SU-DHL-6 (cell line): ENCODE measurements around the gene ARR3.

Experiments
- H2AFZ ChIP-seq: fragments of 200-600 bp; sonication (generic); 2 replicates; pipeline ENCODE4 v1.6.1; 2014; ENCODE audit warnings: low read depth, mild to moderate bottlenecking, moderate library complexity, mixed read lengths, antibody characterized with exemption, low read length; ENCODE audit not compliant: severe bottlenecking
- H3F3A ChIP-seq: fragments of 200-600 bp; shearing (Covaris generic); 2 replicates; pipeline ENCODE4 v1.6.0; 2016; ENCODE audit warnings: antibody characterized with exemption, mild to moderate bottlenecking; ENCODE audit not compliant: insufficient read depth
- H3K27ac ChIP-seq: fragments of 200-600 bp; sonication (generic); 2 replicates; pipeline ENCODE4 v1.5.1; 2016; ENCODE audit warnings: low read depth, mild to moderate bottlenecking, low read length, moderate library complexity, mixed read lengths
- H3K27me3 ChIP-seq: fragments of 200-600 bp; sonication (generic), shearing (Covaris generic); 2 replicates; pipeline ENCODE4 v1.6.0; 2014; ENCODE audit warnings: mild to moderate bottlenecking, low read length
- H3K36me3 ChIP-seq: fragments of 200-600 bp; sonication (generic); 2 replicates; pipeline ENCODE4 v1.6.1; 2014; ENCODE audit warnings: mild to moderate bottlenecking, low read length, mixed read lengths
- H3K4me2 ChIP-seq: fragments of 300-600, 200-600 bp; shearing (Covaris generic), sonication (generic); 2 replicates; pipeline ENCODE4 v1.6.0; 2014; ENCODE audit warnings: low read length, low read depth, mild to moderate bottlenecking; ENCODE audit not compliant: poor library complexity, severe bottlenecking
- H3K4me3 ChIP-seq: fragments of 200-600 bp; sonication (generic); 2 replicates; pipeline ENCODE4 v1.5.1; 2014; ENCODE audit warnings: antibody characterized with exemption, low read length, mild to moderate bottlenecking, mixed read lengths; ENCODE audit not compliant: insufficient read depth, poor library complexity, severe bottlenecking
- H3K79me2 ChIP-seq: fragments of 200-600 bp; sonication (generic); 2 replicates; pipeline ENCODE4 v1.6.1; 2014; ENCODE audit warnings: mild to moderate bottlenecking, low read length, moderate library complexity; ENCODE audit not compliant: insufficient read depth
- H3K9ac ChIP-seq: fragments of 200-600 bp; sonication (generic); 2 replicates; pipeline ENCODE4 v1.7.0; 2014; ENCODE audit warnings: mild to moderate bottlenecking, low read length
- H3K9me2 ChIP-seq: fragments of 200-600 bp; sonication (generic); replicated peaks from 2 replicates; pipeline ENCODE4 v1.6.1; 2014; ENCODE audit warnings: low read length; ENCODE audit not compliant: insufficient read depth
- H3K9me3 ChIP-seq: fragments of 200-600 bp; sonication (generic); 2 replicates; pipeline ENCODE4 v1.6.1; 2014; ENCODE audit warnings: low read length, mixed read lengths; ENCODE audit not compliant: insufficient read depth
- H4K20me1 ChIP-seq: fragments of 200-600 bp; sonication (generic); 2 replicates; pipeline ENCODE4 v1.6.1; 2014; ENCODE audit warnings: low read depth, mild to moderate bottlenecking, antibody characterized with exemption, low read length, moderate library complexity, mixed read lengths
- CTCF ChIP-seq: fragments of 200-600 bp; sonication (generic); IDR thresholded peaks from one replicate; pipeline ENCODE4 v1.5.1; 2017; ENCODE audit warnings: antibody characterized with exemption, mild to moderate bottlenecking, low read length, moderate library complexity; ENCODE audit not compliant: insufficient read depth, poor library complexity, severe bottlenecking
- EZH2phosphoT487 ChIP-seq: fragments of 200-600 bp; sonication (generic), shearing (Covaris generic); conservative IDR thresholded peaks from 2 replicates; pipeline ENCODE4 v1.6.1; 2018; ENCODE audit warnings: mild to moderate bottlenecking, antibody characterized with exemption, low read length, moderate library complexity, mixed read lengths

The ARR3 gene

GRCh38 chrX:70252491-70252890, 15.6 kb upstream of the ARR3 start:
- no peaks in the 10 kb centered on the region for H3K9me2 ChIP-seq
- H3K9me3 ChIP-seq, result no peaks in the 10 kb centered on the region
- no peaks in the 10 kb centered on the region for H3F3A ChIP-seq
- no peak for TF ChIP-seq EZH2phosphoT487
- no peak for TF ChIP-seq CTCF
- H2AFZ ChIP-seq, result no peak overlapping the region
- H3K27ac ChIP-seq, result no peak overlapping the region
- H4K20me1 ChIP-seq, result no peaks in the 10 kb centered on the region
- H3K4me2 ChIP-seq, result no peak overlapping the region
- no peaks in the 10 kb centered on the region for H3K36me3 ChIP-seq
- H3K27me3 ChIP-seq, result no peaks in the 10 kb centered on the region
- H3K4me3 ChIP-seq, result no peak overlapping the region
- no peaks in the 10 kb centered on the region for H3K79me2 ChIP-seq
- H3K9ac ChIP-seq, result no peak overlapping the region

GRCh38 chrX:70253377-70254062, 14.6 kb upstream of the ARR3 start:
- H3K9me3 ChIP-seq, result no peaks in the 10 kb centered on the region
- H3K27ac ChIP-seq, result no peak overlapping the region
- H3K36me3 ChIP-seq, result no peaks in the 10 kb centered on the region
- no peaks in the 10 kb centered on the region for H3K9me2 ChIP-seq
- H3K27me3 ChIP-seq, result no peaks in the 10 kb centered on the region
- no peaks in the 10 kb centered on the region for H3F3A ChIP-seq
- H4K20me1 ChIP-seq, result no peaks in the 10 kb centered on the region
- TF ChIP-seq CTCF (no peak), EZH2phosphoT487 (no peak)
- H3K4me2 ChIP-seq, result no peak overlapping the region
- H3K9ac ChIP-seq, result no peak overlapping the region
- no peaks in the 10 kb centered on the region for H3K79me2 ChIP-seq
- no peak overlapping the region for H2AFZ ChIP-seq
- H3K4me3 ChIP-seq, result no peak overlapping the region

GRCh38 chrX:70254063-70254400, 14.1 kb upstream of the ARR3 start:
- TF ChIP-seq EZH2phosphoT487 (no peak), CTCF (no peak)
- no peak overlapping the region for H3K27ac ChIP-seq
- H3K36me3 ChIP-seq, result no peaks in the 10 kb centered on the region
- no peak overlapping the region for H3K4me2 ChIP-seq
- H2AFZ ChIP-seq, result no peak overlapping the region
- no peaks in the 10 kb centered on the region for H3K27me3 ChIP-seq
- no peaks in the 10 kb centered on the region for H3F3A ChIP-seq
- no peaks in the 10 kb centered on the region for H4K20me1 ChIP-seq
- no peak overlapping the region for H3K9ac ChIP-seq
- no peaks in the 10 kb centered on the region for H3K79me2 ChIP-seq
- no peak overlapping the region for H3K4me3 ChIP-seq
- no peaks in the 10 kb centered on the region for H3K9me2 ChIP-seq
- no peaks in the 10 kb centered on the region for H3K9me3 ChIP-seq

- Histone ChIP-seq H3K4me2 (no peak overlapping the region), H3K4me3 (no peak overlapping the region), H3K9me3 (no peaks in the 10 kb centered on the region), H2AFZ (no peak overlapping the region), H4K20me1 (no peaks in the 10 kb centered on the region), H3K27me3 (no peaks in the 10 kb centered on the region), H3K27ac (no peak overlapping the region), H3K36me3 (no peaks in the 10 kb centered on the region), H3K9ac (no peak overlapping the region), H3K9me2 (no peaks in the 10 kb centered on the region), H3K79me2 (no peaks in the 10 kb centered on the region), H3F3A (no peaks in the 10 kb centered on the region)
- TF ChIP-seq CTCF (no peak), EZH2phosphoT487 (no peak)
These were observed 13.2 kb upstream of the ARR3 start for GRCh38 chrX:70254909-70255308.
